ENCODE measurements around the gene GPAM. TPM values are rescaled to one million over a fixed set of nuclear protein-coding genes. Genes with fewer than 3 reads are reported as not detected.

The GPAM gene
- total and polyA plus RNA-seq, 2 experiments from 2014 or later: 4.7 to 11.1 TPM

DNA sequence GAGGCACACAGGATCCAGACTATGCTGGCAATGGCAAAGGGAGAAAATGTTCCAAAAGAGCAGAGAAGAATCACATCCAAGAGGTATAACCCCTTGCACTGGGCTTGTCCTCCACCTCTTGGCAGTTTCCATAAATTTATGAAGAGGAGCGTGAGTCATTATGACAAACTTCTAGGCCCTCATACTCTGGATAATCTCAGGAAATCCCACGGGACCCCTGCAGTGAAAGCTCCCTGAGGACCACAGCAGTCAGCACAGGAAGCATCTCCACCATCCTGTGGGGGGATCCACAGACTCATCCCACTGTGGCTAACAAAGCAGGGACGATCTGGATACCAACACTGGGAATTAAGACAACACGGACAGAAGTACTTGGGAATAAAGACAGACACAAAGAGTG lies 30.3 kb upstream of the GPAM start:
- no peak for DNase-seq (ENCODE audit: low read depth in 1 of 2, low spot score in 1 of 2)
- H3K36me3 ChIP-seq: no peaks in the 10 kb centered on the region
- TF ChIP-seq CTCF (IDR thresholded peaks at IDR 0.05; ENCODE audit: low read depth, low read length): no peak
- H3K27me3 ChIP-seq: no peaks in the 10 kb centered on the region
- H3K9me3 ChIP-seq (ENCODE audit: low read depth): no peaks in the 10 kb centered on the region
- H3K4me1 ChIP-seq (ENCODE audit: low read depth): no peaks in the 10 kb centered on the region
- no peak overlapping the region for H3K27ac ChIP-seq
- H3K4me3 ChIP-seq: no peak overlapping the region

DNA sequence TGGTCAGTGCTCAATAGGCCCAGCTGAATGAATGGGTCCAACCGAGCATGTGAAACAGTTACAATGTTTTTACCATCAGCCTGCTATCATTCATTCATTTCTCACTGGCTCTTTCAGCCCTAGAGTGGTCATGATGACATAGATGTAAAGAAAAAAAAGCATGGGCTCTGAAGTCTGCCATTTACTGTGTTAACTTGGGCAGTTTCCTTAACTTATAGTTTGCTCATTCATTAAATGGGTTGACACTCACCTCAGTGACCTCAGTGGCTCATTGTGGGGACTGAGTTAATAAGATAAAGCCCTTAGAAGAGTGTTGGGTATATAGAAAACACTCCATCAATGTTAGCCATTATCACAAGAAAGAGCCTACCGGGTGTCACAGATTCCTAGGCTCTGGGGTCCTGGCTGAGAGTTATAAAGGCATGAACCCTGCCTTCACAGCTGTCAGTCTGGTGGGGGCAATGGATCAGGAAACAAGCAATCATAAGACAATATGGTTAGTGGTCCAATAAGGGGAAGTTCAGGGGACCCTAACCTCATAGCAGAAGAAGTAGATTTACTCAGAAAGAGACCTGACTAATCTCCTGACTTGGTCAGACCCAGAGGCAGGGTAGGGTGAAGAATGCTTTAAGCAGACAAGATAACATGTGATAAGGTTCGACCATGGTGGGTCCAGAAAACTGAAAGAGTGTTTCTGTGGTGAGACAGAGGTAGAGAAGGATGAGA lies 29.7 kb upstream of the GPAM start:
- DNase-seq (ENCODE audit: low read depth in 1 of 2, low spot score in 1 of 2): no peak
- TF ChIP-seq CTCF (IDR thresholded peaks at IDR 0.05; ENCODE audit: low read depth, low read length): no peak

DNA sequence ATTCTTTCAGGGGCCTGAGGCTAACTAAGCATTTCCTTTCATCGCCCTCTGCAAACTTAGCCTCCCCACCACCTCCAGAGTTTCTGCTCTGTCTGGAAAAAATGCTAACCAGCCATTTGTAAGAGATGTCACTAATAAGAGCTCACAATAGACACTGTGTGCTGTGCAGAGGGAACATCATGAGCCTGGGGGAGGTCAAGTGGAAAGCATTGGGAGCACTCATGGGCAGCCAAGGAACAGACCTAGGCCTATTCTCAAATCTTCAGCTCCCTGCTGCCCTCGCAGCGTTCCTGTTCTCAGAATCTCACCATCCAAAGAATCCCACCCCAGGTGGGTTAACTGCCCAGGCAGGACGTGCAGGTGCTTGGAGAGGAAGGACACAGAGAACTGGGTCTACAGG lies 27.1 kb upstream of the GPAM start:
- Histone ChIP-seq H3K4me1 (ENCODE audit: low read depth) (peaks cover 4% of the 10 kb centered on the region), H3K27ac (no peak overlapping the region), H3K36me3 (no peaks in the 10 kb centered on the region), H3K4me3 (no peak overlapping the region), H3K9me3 (ENCODE audit: low read depth) (no peaks in the 10 kb centered on the region), H3K27me3 (no peaks in the 10 kb centered on the region)
- no peak for TF ChIP-seq CTCF (IDR thresholded peaks at IDR 0.05; ENCODE audit: low read depth, low read length)
- DNase-seq (ENCODE audit: low read depth in 1 of 2, low spot score in 1 of 2): no peak

More for the DNA sequence above, 29.7 kb upstream of the GPAM start:
- Histone ChIP-seq H3K4me1 (ENCODE audit: low read depth) (peaks cover 3% of the 10 kb centered on the region), H3K4me3 (no peak overlapping the region), H3K27ac (no peak overlapping the region), H3K9me3 (ENCODE audit: low read depth) (no peaks in the 10 kb centered on the region), H3K36me3 (no peaks in the 10 kb centered on the region), H3K27me3 (no peaks in the 10 kb centered on the region)

DNA sequence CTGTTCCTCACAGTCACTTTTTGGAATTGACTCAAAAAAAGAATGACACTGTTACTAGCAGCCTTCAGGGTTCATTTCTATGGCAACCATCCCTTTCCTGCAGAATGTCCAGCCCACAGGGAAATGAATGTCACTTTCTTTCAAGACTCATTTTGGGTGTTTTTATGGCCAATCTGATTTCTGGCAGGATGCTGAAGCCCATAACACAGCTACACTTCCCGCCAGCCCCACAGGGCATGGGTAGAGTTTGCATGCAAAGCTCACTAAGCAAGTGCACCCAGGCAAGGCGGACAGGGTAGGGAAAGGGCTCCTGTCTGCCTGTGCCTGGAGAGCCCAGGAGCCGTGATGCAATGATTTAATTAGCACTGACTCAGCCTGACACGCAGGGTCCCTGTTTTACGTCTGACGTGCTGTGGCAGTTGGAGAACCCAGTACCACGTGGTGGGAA lies 26.1 kb upstream of the GPAM start:
- H3K27me3 ChIP-seq: no peaks in the 10 kb centered on the region
- H3K27ac ChIP-seq: no peak overlapping the region
- H3K9me3 ChIP-seq (ENCODE audit: low read depth): no peaks in the 10 kb centered on the region
- no peak for TF ChIP-seq CTCF (IDR thresholded peaks at IDR 0.05; ENCODE audit: low read depth, low read length)
- H3K4me1 ChIP-seq (ENCODE audit: low read depth): peaks cover 4% of the 10 kb centered on the region
- DNase-seq (ENCODE audit: low read depth in 1 of 2, low spot score in 1 of 2): no peak
- no peaks in the 10 kb centered on the region for H3K36me3 ChIP-seq
- no peak overlapping the region for H3K4me3 ChIP-seq

DNA sequence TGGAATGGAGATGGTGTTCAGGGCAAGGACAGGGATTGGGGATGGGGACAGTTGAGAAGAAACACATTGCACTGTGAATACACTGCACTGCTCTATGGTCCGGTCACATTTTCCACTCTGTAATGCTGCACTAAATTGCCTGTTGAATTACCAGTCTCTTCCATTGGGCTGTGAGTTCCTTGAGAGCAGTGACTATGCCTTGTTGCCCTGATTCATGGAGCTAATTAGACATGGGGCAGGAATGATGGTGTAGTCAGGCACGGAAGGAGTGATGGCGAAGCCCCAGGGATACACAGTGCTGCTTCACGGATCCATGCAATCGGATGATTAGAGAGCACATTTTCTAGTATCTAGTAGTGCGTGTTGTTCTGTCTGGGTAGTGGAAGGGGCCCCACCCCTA lies 25.4 kb upstream of the GPAM start:
- Histone ChIP-seq H3K27me3 (no peaks in the 10 kb centered on the region), H3K27ac (no peak overlapping the region), H3K4me3 (no peak overlapping the region), H3K36me3 (no peaks in the 10 kb centered on the region), H3K9me3 (ENCODE audit: low read depth) (no peaks in the 10 kb centered on the region), H3K4me1 (ENCODE audit: low read depth) (peaks cover 4% of the 10 kb centered on the region)
- DNase-seq (ENCODE audit: low read depth in 1 of 2, low spot score in 1 of 2): no peak
- no peak for TF ChIP-seq CTCF (IDR thresholded peaks at IDR 0.05; ENCODE audit: low read depth, low read length)
